Fibroblast of peridontal ligament (primary cell): ENCODE measurements around the gene STEAP4.
"Not testable (repeated sequence)": the region's sequence is repeated elsewhere in the genome, so short reads cannot be mapped to it uniquely, and the experiment has no call there.

Source experiments
- DNase-seq: peaks from one replicate; pipeline ENCODE4 v3.0.0-alpha.2; 2010; ENCODE audit errors: extremely low read depth

STEAP4 gene

DNA sequence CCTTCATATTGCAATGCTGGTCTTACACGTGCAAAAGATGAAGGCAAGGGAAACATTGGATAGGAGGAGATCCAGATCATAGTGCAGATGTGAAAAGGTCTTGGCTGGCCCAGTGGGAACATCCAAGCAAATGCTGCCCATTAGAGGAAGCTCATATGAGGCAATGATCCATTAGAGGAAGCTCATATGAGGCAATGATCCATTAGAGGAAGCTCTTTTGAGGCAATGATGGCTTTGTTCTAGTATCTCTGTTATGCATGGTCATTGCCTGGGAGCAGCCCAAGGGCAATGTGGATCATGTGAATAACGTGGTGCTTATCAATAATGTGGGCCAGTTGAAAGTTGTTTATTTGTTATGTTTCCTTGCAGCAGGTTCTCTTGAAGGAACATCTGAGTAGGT is 37.8 kb downstream of the STEAP4 start:
- DNase-seq = no peak

- DNase-seq = no peak
Measured at GRCh38 chr7:88268051-88268450, 38.6 kb downstream of the STEAP4 start.

- DNase-seq = no peak
Measured at GRCh38 chr7:88267421-88267820, 39.3 kb downstream of the STEAP4 start.

GRCh38 chr7:88264987-88265386 is 41.7 kb downstream of the STEAP4 start:
- DNase-seq = not testable (repeated sequence)

DNA sequence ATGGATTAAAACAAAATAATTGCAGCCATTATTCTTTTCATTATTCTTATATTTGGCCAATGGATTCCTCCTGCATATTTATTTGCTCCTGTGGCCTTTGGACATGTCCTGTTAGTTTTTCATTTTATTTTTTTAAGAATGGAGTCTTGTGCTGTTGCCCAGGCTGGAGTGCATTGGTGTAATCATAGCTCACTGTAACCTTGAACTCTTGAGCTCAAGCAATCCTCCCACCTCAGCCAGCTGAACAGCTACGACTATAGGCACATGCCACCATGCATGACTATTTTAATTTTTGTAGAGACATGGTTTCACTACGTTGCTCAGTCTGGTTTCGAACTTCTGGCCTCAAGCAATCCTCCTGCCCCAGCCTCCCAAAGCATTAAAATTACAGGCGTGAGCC is 44.1 kb downstream of the STEAP4 start:
- DNase-seq = no peak

GRCh38 chr7:88260719-88261118 is 46.0 kb downstream of the STEAP4 start:
- no peak for DNase-seq

DNA sequence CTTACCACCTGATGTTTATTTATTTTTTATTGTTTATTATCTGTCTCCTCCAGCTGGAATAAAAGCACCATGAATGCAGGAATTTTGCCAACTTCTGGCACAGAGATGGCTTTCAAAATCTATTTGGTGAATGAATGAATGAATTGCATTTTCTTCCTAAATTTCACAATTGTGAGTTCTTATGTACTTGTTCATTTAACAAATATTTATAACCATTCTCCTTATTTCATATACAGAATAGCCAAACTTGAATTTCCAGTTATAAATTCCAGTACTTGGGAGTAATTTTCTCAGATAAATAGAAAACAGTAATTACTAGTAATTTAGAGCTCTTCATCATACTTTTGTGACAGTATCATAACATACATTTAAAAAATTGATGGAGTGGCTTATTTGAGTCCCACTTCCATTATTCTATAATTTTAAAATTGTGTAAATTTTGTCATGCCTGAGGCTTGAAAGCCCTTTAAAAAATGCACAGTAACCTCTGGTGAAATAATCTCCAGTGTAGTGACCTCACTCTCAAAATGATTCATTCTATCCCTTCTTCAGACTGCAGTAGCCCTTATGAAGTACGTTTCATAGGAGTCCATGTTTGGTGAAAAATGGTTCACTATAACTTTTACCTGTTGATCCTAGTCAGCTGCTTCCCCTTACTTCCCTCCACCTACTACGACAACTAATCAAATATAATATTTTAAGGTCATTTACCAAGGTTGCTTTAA is 46.9 kb downstream of the STEAP4 start:
- peak; percentile 17 for DNase-seq

GRCh38 chr7:88258296-88258695 is 48.4 kb downstream of the STEAP4 start:
- not testable (repeated sequence) for DNase-seq

DNA sequence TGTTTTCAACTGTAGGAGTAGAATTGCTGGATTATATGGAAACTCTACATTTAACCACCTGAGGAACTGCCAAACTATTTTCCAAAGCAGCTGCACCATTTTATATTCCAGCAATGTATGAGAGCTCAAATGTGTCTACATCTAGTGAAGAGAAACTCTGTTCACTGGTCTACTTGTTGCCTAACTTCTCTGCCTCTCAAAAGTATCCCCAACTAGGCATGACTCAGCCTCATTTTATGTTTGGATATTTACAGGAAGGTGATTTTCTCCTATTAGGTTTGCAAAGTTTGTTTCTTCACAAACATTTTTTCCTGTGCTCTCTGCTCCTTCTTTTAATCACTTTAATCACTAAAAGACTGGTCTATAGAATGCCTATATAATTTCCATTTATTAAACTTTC is 49.8 kb downstream of the STEAP4 start:
- DNase-seq = peak; percentile 5

- DNase-seq = peak; percentile 15
Measured at GRCh38 chr7:88254721-88255424, 51.8 kb downstream of the STEAP4 start.

- DNase-seq = no peak
Measured at GRCh38 chr7:88253640-88254039, 53.1 kb downstream of the STEAP4 start.

DNA sequence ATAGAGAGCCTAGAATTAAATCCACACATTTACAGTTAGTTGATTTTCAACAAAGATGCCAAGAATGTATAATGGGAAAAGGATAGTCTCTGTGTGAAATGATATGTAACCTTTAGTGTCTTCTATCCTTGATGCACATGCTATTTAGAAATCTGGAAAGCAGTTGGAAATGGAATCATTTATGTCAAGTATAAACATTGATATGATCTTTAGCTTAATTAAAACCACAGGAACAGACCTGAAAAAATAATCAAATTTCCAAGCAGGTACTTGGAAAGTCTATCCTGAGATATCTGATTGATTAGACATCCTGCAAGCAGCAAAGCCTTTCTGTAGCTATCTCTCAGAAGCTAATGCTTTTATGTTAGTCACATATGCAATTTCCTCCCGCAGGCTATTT is 62.4 kb downstream of the STEAP4 start:
- no peak for DNase-seq

GRCh38 chr7:88243345-88243909 is 63.3 kb downstream of the STEAP4 start:
- DNase-seq = peak; percentile 78

GRCh38 chr7:88239852-88240251 is 66.8 kb downstream of the STEAP4 start:
- no peak for DNase-seq

DNA sequence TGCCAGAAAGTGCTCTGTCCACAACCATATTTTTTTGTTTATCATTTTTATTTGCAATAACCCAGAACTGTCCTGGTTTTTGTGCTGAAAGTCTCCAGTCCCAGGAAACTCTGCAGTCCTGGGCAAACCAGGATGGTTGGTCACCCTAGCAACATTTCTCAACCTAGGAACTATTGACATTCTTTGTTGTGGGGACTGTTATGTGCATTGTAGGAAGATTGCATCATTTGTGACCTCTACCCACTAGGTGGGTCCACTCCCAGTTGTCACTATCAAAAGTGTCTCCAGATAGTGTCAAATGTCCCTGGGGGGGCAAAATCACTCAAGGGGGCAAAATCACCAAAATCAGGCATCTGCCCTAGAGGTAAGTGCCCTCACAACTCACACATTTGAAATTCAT is 72.9 kb downstream of the STEAP4 start:
- DNase-seq = no peak

- DNase-seq = no peak
Measured at GRCh38 chr7:88230646-88231045, 76.0 kb downstream of the STEAP4 start.

GRCh38 chr7:88229302-88229995 is 77.2 kb downstream of the STEAP4 start:
- DNase-seq = no peak

DNA sequence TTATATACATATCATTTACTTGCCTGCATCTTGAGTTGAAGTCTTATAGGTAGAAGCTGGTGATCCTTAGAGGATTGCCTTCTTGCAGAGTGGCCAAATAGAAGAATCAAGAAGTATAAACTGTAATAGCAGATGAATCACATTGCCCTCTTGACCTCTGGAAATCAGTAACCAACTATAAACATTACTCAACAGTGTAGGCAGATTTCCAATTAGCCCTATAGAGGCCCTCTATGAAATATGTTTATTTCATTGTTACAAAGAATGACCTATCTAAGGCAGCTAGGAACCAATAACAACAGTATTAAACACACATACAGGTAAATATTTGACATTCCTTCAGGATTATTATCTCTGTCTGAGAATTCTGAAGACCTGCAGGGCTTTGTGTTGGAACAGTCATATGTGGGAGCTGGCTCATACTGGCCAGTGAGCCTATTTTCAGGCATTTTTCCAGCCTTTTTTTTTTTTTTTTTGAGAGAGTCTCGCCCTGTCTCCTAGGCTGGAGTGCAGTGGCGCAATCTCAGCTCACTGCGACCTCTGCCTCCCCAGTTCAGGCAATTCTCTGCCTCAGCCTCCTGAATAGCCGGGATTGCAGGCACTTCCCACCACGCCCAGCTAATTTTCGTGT is 79.7 kb downstream of the STEAP4 start:
- DNase-seq = peak; percentile 91

DNA sequence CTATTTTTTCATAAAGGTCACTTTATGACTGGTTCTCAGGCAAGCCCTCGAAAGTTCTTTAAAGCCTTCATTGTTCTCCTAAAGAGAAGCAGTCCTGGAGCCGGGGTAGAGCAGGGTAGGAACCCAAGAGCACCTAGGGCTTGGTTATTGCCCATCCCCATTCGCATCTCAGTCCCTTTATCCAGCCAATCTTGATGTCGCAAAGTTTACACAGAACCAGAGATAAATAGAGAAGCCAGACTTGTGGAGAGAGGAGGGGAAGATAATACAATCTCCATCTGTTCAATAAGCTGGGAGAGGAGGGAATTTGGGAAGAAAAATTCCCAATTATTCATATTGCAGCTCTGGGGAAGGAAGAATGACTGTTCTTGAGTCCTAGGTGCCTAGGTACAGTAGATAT is 80.5 kb downstream of the STEAP4 start:
- no peak for DNase-seq

- DNase-seq = peak; percentile 87
Measured at GRCh38 chr7:88224601-88225275, 82.0 kb downstream of the STEAP4 start.

DNA sequence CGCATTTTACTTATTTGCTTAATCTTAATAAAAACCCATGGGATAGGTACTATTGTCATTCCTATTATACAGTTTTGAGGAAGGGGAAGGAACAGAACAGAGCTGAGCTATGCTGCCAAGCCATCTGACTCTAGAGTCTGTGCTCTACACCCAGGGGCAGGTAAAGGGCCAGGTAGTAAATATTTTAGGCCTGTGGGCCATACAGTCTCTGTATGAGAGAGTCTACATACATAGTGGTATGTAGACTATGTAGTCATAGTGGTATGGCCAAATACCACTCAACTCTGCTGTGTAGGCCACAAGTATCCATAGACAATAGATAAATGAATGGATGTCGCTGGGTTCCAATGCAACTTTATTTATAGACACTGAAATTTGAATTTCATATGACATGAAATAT is 83.4 kb downstream of the STEAP4 start:
- DNase-seq = no peak
